ENCODE measurements around the gene TUBAL3.
"Not testable (repeated sequence)": the region's sequence is repeated elsewhere in the genome, so short reads cannot be mapped to it uniquely, and the experiment has no call there.

Gene TUBAL3

DNA sequence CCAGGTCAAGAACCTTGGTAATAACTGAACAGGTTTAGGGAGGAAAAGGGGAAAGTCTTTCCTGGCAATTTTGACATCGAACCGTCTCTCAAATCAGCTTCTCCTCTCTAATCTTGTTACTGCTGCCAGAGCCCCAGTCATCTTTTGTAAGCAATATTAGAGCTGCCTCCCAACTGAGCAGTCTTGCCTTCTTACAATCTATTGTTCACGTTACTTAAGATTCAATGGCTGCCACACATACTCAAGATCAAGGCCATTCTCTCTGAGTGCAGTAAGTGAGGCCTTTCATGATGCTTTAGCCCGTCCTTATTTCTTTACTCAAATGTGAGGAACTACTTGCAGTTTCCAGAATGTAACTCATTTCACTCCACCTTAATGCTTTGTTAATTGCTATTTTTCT is 20.1 kb upstream of the TUBAL3 start:
- FAIRE-seq, result no peak
- no peak for DNase-seq (ENCODE audit: low spot score)

DNA sequence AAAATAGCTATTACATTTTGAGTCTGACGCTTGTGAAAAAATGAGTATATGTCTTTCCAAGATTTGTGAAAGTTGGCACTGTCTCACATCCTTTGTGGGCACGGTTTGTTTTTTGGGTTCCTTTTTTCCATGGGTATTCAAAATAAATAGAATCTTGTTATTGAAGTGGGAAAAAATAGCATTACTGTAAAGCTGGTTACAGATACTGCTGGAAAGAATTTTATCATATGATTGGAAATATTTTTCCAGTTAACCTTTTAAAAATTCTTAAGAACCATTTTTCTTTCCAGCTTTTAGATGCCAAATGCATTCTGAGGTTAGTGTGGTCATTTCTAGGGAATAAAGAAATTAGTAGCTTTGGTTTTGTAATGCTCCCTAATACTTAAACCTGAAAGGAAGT is 19.1 kb upstream of the TUBAL3 start:
- FAIRE-seq (no peak), DNase-seq (ENCODE audit: low spot score) (no peak)

DNA sequence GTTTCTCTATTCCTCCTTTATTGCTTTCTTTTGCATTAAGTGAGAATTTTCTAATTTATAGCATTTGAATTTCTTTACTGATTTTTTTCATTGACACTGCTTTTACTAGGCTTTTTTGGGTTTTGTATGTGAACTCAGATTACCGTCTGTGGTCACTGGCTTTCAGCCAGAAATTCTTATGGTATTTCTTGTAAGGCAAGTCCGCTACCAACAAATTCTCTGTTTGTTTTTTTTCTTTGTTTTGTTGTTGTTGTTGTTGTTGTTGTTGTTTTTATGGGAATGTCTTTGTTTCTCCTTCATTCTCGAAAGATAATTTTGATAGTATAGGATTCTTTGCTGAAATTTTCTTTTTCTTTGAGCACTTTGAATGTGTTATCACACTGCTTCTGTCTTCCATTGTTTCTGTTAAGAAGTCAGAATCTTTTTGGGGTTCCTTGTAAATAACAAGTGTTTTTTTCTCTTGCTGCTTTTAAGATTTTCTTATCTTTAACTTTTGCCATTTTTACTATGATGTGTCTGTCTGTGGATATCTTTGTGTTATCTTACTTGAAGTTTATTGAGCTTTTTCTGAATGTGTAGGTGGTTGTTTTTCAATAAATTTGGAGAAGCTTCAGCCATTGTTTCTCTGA is 15.0 kb upstream of the TUBAL3 start:
- no peak for DNase-seq (ENCODE audit: low spot score)
- no peak for FAIRE-seq

GRCh38 chr10:5418584-5418983 is 14.0 kb upstream of the TUBAL3 start:
- no peak for DNase-seq (ENCODE audit: low spot score)
- FAIRE-seq, result no peak

DNA sequence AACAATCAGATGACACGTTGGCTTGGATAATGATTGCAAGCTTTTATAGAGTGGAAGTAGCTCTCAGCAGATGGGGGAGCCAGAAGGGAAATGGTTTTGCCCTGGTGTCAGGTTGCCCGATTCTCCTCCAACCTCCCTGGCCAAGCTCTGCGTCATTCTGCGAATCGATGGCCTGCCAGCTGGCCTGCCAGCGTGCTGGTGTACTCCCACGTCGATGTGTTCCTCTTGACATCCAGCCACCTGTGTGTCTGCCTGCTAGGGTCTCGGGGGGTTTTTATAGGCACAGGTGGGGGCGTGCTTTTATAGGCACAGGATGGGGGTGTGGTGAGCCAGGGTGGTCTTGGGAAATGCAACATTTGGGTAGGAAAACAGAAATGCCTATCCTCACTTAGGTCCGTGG is 12.4 kb upstream of the TUBAL3 start:
- DNase-seq (ENCODE audit: low spot score) (no peak), FAIRE-seq (no peak)

DNA sequence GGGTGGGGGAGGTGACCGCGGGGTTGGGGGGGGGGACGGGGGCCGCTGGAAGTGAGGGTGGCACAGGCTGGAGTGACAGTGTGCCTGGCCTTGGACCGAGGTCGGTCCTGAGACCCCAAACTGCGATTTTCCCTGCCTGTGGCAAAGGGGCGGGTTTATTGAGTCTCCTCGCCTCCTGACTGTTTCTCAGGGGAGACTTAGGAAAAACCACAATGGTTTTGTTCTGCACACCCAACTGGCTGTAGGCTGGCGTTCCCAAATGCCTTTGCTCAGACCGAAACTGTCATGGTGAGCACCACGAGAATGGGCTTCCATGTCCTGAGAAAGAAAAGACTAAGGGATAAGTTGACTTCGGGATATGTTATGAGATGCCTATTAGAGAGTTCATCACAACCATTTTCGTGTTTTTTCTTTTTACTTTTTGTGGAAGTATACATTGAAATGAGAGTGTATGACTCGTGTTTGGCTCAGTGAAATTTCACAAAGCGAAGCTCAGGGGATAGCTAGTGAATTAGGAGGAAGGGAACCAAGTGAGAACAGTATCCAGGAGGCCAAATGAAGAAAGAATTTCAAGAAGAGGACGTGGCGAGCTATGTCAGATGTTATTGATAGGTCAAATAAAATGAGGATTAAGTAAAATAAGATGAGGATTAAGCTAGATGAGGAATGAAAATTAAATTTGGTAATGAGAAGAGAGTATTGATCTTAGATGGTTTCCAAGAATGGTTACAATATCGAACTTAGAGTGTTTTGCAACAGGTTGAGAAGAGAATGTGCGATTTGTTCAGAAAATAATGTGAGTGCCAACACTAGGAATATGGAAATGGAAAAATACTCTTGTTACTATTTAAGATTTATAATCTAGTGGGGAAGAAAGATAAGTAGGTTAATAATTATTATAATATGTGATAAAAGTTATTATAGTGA is 8.6 kb upstream of the TUBAL3 start:
- FAIRE-seq (peak; percentile 10), DNase-seq (ENCODE audit: low spot score) (no peak)

GRCh38 chr10:5412277-5412941 is 7.8 kb upstream of the TUBAL3 start, which contains the start of gene NET1:
Gene NET1 (plus strand): TSS chr10:5412557. CDS start chr10:5412693, 136 bp downstream.
- FAIRE-seq, result peak; percentile 53
- peak; percentile 82 for DNase-seq (ENCODE audit: low spot score)

GRCh38 chr10:5411941-5412276 is 7.3 kb upstream of the TUBAL3 start:
- FAIRE-seq (no peak), DNase-seq (ENCODE audit: low spot score) (no peak)

GRCh38 chr10:5410787-5411186 is 6.2 kb upstream of the TUBAL3 start:
- DNase-seq (ENCODE audit: low spot score); FAIRE-seq: not testable (repeated sequence)

DNA sequence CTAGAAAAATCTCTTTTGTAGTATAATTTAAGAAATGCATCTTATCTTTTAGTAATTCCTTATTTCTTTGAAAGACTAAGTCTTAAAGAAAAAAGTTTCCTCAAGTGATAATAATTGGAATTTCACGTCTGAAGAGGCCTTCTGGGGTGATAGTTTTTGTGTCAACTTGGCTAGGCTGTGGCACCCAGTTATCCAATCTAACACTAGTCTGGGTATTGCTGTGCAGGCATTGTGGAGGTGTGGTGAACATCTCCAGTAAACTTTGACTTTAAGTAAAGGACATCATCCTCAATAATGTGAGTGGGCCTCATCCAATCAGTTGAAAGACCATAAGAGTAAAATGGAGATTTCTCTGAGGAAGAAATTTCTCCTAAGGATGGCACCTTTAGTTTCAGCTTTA is 2.3 kb upstream of the TUBAL3 start:
- FAIRE-seq (no peak), DNase-seq (ENCODE audit: low spot score) (no peak)

- no peak for FAIRE-seq
Observed at GRCh38 chr10:5402798-5403197, 1.8 kb downstream of the TUBAL3 start.

GRCh38 chr10:5400468-5401240 is 4.0 kb downstream of the TUBAL3 start:
- no peak for DNase-seq (ENCODE audit: low spot score)
- FAIRE-seq, result no peak

More at GRCh38 chr10:5402798-5403197, 1.8 kb downstream of the TUBAL3 start:
- no peak for DNase-seq (ENCODE audit: low spot score)

DNA sequence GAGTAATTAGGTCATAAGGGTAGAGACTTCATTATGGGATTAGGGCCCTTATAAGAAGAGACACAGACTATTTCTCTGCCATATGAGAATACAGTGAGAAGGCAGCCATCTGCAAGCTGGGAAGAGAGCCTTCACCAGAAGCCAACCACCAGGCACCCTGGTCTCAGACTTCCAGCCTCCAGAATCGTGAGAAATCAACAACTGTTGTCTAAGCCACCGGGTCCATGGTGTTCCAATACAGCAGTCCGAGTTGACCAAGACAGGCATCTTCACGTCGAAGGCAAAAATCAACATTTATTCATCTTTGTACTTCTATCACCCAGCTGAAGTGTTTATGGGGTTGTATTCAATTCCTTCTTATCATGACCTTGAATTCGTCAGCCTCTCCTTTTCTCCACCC is 5.3 kb downstream of the TUBAL3 start:
- FAIRE-seq (no peak), DNase-seq (ENCODE audit: low spot score) (no peak)

GRCh38 chr10:5396556-5397300 is 7.9 kb downstream of the TUBAL3 start:
- no peak for DNase-seq (ENCODE audit: low spot score)
- FAIRE-seq, result no peak

DNA sequence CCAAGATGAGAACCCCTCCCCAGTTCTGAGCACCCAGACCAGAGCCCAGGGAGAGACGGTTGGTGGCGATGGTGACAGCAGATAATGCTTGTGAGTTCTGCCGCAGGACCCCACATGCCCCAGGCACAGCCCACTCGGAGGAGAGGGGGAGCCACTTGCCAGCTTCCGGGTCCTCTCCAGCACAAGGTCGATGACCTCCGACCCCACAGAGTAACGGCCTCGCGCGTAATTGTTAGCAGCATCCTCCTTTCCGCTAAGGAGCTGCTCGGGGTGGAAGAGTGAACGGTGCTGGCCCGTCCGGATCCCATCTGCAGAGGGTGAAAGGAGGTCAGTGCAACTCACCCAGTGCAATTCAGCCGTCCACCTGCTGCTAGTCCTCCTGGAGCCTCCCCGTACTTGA is 9.5 kb downstream of the TUBAL3 start:
- FAIRE-seq, result no peak

GRCh38 chr10:5393529-5393928 is 11.1 kb downstream of the TUBAL3 start:
- DNase-seq (ENCODE audit: low spot score) (no peak), FAIRE-seq (no peak)

More for the DNA sequence above, 9.5 kb downstream of the TUBAL3 start:
- DNase-seq (ENCODE audit: low spot score), result no peak

DNA sequence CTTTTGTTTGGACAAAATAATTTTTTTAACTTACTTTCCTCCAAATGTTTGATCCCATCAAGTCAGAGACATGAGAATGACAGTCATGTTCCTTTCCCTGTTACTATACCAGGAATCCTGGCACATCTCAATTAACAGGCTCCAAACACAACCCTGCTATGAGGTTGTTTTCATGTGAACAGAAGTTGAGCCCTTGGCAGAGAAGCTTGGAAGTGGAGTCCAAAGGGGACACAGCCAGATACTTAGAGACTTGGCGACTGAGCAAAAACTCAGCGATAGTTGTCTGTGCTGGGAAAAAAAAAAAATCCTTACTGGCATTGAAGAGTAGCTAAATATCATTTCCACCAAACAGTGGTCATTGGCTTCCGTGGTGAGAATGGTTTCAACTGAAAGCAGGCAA is 12.8 kb downstream of the TUBAL3 start:
- no peak for FAIRE-seq
- DNase-seq (ENCODE audit: low spot score), result no peak

- FAIRE-seq, result no peak
Observed at GRCh38 chr10:5390607-5391205, 13.9 kb downstream of the TUBAL3 start.

GRCh38 chr10:5387169-5387568 is 17.5 kb downstream of the TUBAL3 start:
- DNase-seq (ENCODE audit: low spot score) (no peak), FAIRE-seq (no peak)

More at GRCh38 chr10:5390607-5391205, 13.9 kb downstream of the TUBAL3 start:
- DNase-seq (ENCODE audit: low spot score), result no peak

- FAIRE-seq, result no peak
- no peak for DNase-seq (ENCODE audit: low spot score)
Observed at GRCh38 chr10:5385224-5385623, 19.4 kb downstream of the TUBAL3 start.
